Keratinocyte (primary cell): ENCODE data around the gene MGLL. TPM values are rescaled to one million over a fixed set of nuclear protein-coding genes. Genes with fewer than 3 reads are reported as not detected.

Experiments used
- DNase-seq: peaks from one replicate; pipeline ENCODE4 v3.0.0-alpha.2; 2011; ENCODE audit warnings: low read depth, missing footprints, low spot score
- FAIRE-seq: peaks from 2 replicates; lab custom pipeline; 2011; peaks lifted over from hg19 to GRCh38; lab: Jason Lieb, UNC
- H2AFZ ChIP-seq: 2 replicates; pipeline ENCODE4 v1.6.0; 2012; ENCODE audit warnings: low read length, control low read depth, inconsistent platforms; ENCODE audit not compliant: control insufficient read depth
- H3K27ac ChIP-seq: 2 replicates; pipeline ENCODE4 v1.5.1; 2011; ENCODE audit warnings: low read length; ENCODE audit not compliant: control insufficient read depth, insufficient read depth
- H3K27me3 ChIP-seq: 3 replicates; pipeline ENCODE4 v1.6.0; 2011; ENCODE audit warnings: low read length; ENCODE audit not compliant: control insufficient read depth, insufficient read depth; ENCODE audit errors: extremely low read depth
- H3K36me3 ChIP-seq, 2 experiments: 2 replicates in 1 of 2; 3 replicates in 1 of 2; pipeline ENCODE4 v1.5.1; 2011; ENCODE audit warnings: low read length in 2 of 2, mild to moderate bottlenecking in 1 of 2; ENCODE audit not compliant: control insufficient read depth in 2 of 2, insufficient read depth in 2 of 2; ENCODE audit errors: extremely low read depth in 1 of 2
- H3K4me1 ChIP-seq: 3 replicates; pipeline ENCODE4 v1.5.1; 2011; ENCODE audit warnings: low read length; ENCODE audit not compliant: control insufficient read depth, insufficient read depth; ENCODE audit errors: extremely low read depth
- H3K4me2 ChIP-seq: 3 replicates; pipeline ENCODE4 v1.6.0; 2011; ENCODE audit warnings: low read depth, low read length; ENCODE audit not compliant: control insufficient read depth, insufficient read depth; ENCODE audit errors: extremely low read depth
- H3K4me3 ChIP-seq, 3 experiments: fragments of 200-600 bp in 1 of 3; sonication (generic) in 1 of 3; 2 replicates in 2 of 3; 3 replicates in 1 of 3; pipeline ENCODE4 v1.5.1; 2011 to 2016; ENCODE audit warnings: low read length in 3 of 3, mild to moderate bottlenecking in 3 of 3, control low read depth in 2 of 3, inconsistent platforms in 1 of 3, low read depth in 1 of 3, mixed read lengths in 1 of 3, mixed run types in 1 of 3, moderate library complexity in 1 of 3; ENCODE audit not compliant: control insufficient read depth in 2 of 3, insufficient read depth in 2 of 3; ENCODE audit errors: extremely low read depth in 1 of 3
- H3K79me2 ChIP-seq: 2 replicates; pipeline ENCODE4 v1.6.0; 2012; ENCODE audit warnings: low read length; ENCODE audit not compliant: control insufficient read depth, insufficient read depth
- H3K9ac ChIP-seq: 3 replicates; pipeline ENCODE4 v1.6.0; 2011; ENCODE audit warnings: low read length; ENCODE audit not compliant: control insufficient read depth, insufficient read depth; ENCODE audit errors: extremely low read depth
- H3K9me1 ChIP-seq: 3 replicates; pipeline ENCODE4 v1.6.0; 2011; ENCODE audit warnings: low read length; ENCODE audit not compliant: control insufficient read depth, insufficient read depth; ENCODE audit errors: extremely low read depth
- H3K9me3 ChIP-seq: 2 replicates; pipeline ENCODE4 v1.5.1; 2012; ENCODE audit warnings: low read depth, low read length; ENCODE audit not compliant: control insufficient read depth
- H4K20me1 ChIP-seq: 3 replicates; pipeline ENCODE4 v1.6.0; 2011; ENCODE audit warnings: low read length; ENCODE audit not compliant: control insufficient read depth, insufficient read depth; ENCODE audit errors: extremely low read depth
- EZH2 ChIP-seq: IDR thresholded peaks from one replicate; pipeline ENCODE4 v1.6.1; 2012; ENCODE audit warnings: inconsistent platforms, mild to moderate bottlenecking, low read length, moderate library complexity
- dilution Hi-C: fragments of 300-500 bp; cut with MboI; formaldehyde crosslinking; loops from one replicate; pipeline ENCODE4 v1.7.0; 2020; ENCODE audit warnings: low sequenced_read_pairs; ENCODE audit not compliant: extremely low pct_ligation_motif_present
- polyA plus RNA-seq, 5 experiments: library from polyadenylated mRNA; depleted of rRNA in 3 of 5; stranded (reverse) in 3 of 5; stranded (forward) in 1 of 5; unstranded in 1 of 5; fragments of >200 nt; gene quantifications; 1 replicate in 1 of 5; 2 replicates in 3 of 5; 3 replicates in 1 of 5; pipeline versions ENCODE4 v1.2.1 to v1.2.3, GENCODE V29; 2011 to 2012; ENCODE audit warnings: missing spikeins in 2 of 5, low read depth in 1 of 5, low replicate concordance in 1 of 5
- TF ChIP-seq, protein P1 (sequence below), 3 experiments: IDR thresholded peaks in 1 of 3; conservative IDR thresholded peaks in 1 of 3; optimal IDR thresholded peaks in 1 of 3; 2 replicates in 2 of 3; 3 replicates in 1 of 3; pipeline versions ENCODE3 to v1.5.1; 2011; ENCODE audit warnings: low read length in 3 of 3, mild to moderate bottlenecking in 3 of 3, moderate library complexity in 2 of 3, control low read depth in 1 of 3, inconsistent platforms in 1 of 3; ENCODE audit not compliant: insufficient read depth in 2 of 3; ENCODE audit errors: extremely low read depth in 1 of 3

The MGLL gene
- polyA plus RNA-seq, 1 donor (not counting 4 experiments of a cell fraction or from before 2014, with no cell fraction given): 17.8 TPM

DNA sequence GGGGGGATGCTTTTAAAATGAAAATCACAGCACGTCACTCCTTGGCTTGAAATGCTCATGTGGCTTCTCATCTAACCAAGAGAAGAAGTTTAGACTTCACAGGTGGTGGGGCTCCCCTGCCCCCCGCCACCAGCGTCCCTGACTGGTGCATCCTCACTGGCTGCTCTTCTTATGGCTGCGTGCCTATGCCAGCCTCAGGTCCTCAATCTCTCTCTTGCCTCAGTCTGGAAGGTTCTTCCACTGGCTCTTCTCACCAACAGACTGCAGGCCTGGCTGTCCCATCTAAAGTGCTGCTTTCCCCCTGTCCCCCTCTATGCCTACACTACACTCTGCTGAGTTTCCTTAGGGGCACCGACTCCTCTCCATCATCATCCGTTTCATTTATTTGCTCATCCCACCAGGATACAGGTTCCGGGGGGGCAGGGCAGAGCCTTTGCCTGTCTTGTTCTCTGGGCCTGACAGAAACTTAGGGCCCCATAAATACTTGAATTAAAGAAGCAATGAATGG, 128.9 kb downstream of the MGLL start:
- Histone ChIP-seq H3K9me1 (no peaks in the 10 kb centered on the region), H3K27me3 (no peaks in the 10 kb centered on the region), H3K9ac (no peak overlapping the region), H3K79me2 (no peaks in the 10 kb centered on the region), H2AFZ (no peak overlapping the region), H3K4me3 (no peak overlapping the region), H3K4me1 (peaks cover 33% of the 10 kb centered on the region), H3K27ac (no peak overlapping the region), H3K4me2 (no peak overlapping the region), H3K9me3 (no peaks in the 10 kb centered on the region), H3K36me3 (no peaks in the 10 kb centered on the region), H4K20me1 (no peaks in the 10 kb centered on the region)
- dilution Hi-C loops: no loop called here
- FAIRE-seq (no peak), DNase-seq (no peak)
- TF ChIP-seq EZH2: no peak
- TF ChIP-seq, protein P1, sequence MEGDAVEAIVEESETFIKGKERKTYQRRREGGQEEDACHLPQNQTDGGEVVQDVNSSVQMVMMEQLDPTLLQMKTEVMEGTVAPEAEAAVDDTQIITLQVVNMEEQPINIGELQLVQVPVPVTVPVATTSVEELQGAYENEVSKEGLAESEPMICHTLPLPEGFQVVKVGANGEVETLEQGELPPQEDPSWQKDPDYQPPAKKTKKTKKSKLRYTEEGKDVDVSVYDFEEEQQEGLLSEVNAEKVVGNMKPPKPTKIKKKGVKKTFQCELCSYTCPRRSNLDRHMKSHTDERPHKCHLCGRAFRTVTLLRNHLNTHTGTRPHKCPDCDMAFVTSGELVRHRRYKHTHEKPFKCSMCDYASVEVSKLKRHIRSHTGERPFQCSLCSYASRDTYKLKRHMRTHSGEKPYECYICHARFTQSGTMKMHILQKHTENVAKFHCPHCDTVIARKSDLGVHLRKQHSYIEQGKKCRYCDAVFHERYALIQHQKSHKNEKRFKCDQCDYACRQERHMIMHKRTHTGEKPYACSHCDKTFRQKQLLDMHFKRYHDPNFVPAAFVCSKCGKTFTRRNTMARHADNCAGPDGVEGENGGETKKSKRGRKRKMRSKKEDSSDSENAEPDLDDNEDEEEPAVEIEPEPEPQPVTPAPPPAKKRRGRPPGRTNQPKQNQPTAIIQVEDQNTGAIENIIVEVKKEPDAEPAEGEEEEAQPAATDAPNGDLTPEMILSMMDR (optimal IDR thresholded peaks at IDR 0.05 in 1 of 3, IDR thresholded peaks at IDR 0.05 in 1 of 3, conservative IDR thresholded peaks at IDR 0.05 in 1 of 3; ENCODE audit: extremely low read depth in 1 of 3, insufficient read depth in 2 of 3, low read length in 3 of 3): no peak

DNA sequence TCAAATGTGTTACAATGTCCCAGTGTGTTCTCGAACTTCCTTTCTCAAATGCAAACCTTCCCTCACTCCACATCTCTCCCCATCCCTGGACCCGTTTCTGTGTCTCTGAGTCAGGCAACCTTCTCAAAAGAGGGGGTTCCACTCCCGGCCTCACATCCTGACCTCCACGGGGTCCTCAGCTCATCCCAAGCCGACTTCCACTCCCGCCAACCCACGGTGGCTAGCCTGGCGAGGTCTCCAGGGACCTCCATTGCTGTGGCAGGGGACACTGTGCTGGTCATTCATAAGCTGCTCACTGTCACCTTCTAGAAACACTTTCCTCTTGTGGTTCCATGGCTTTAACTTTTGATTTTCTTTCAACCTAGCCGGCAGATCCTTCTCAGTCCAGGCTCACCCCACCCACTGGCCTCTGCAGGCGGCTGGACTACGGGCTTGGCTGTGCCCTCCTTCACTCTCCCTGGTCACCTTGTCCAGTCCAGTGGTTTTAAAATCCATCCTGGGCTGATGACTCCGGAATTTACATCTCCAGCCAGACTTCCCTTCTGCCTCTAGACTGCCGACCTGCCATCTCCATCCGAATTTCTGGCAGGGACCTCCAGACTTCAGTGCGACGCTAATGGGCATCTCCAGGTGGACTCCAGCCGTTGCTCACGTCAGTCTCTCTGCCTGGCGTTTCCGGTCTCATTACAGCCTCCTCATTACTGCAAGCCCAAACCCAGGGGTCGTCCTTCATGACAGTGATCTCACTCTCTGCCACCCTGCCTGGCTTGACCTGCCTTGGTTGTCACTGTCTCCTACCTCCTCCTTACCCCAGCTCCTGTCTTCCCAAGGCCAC, 129.6 kb downstream of the MGLL start:
- Histone ChIP-seq H3K4me3 (no peak overlapping the region), H3K36me3 (no peaks in the 10 kb centered on the region), H4K20me1 (no peaks in the 10 kb centered on the region), H3K9me3 (no peaks in the 10 kb centered on the region), H3K4me1 (peaks cover 38% of the 10 kb centered on the region), H3K9me1 (no peaks in the 10 kb centered on the region), H3K27ac (no peak overlapping the region), H3K9ac (no peak overlapping the region), H2AFZ (no peak overlapping the region), H3K27me3 (no peaks in the 10 kb centered on the region), H3K79me2 (no peaks in the 10 kb centered on the region), H3K4me2 (no peak overlapping the region)
- DNase-seq: no peak
- FAIRE-seq: no peak
- dilution Hi-C loops: no loop called here
- no peak for TF ChIP-seq EZH2
- TF ChIP-seq, protein P1 (optimal IDR thresholded peaks at IDR 0.05 in 1 of 3, IDR thresholded peaks at IDR 0.05 in 1 of 3, conservative IDR thresholded peaks at IDR 0.05 in 1 of 3; ENCODE audit: extremely low read depth in 1 of 3, insufficient read depth in 2 of 3, low read length in 3 of 3): no peak
